GM18873 (cell line): Measurements from ENCODE around the gene TSFM.
"Not testable (repeated sequence)": the region's sequence is repeated elsewhere in the genome, so short reads cannot be mapped to it uniquely, and the experiment has no call there.

Source experiments
- ATAC-seq: cut with Tn5 transposase; IDR thresholded peaks from one replicate; pipeline ENCODE4 v1.9.1; 2021; ENCODE audit warnings: mild to moderate bottlenecking, moderate library complexity, moderate number of reproducible peaks; ENCODE audit not compliant: unreplicated experiment, low FRiP score

Gene TSFM

GRCh38 chr12:57761391-57761998 is 21.1 kb upstream of the TSFM start:
- no peak for ATAC-seq

DNA sequence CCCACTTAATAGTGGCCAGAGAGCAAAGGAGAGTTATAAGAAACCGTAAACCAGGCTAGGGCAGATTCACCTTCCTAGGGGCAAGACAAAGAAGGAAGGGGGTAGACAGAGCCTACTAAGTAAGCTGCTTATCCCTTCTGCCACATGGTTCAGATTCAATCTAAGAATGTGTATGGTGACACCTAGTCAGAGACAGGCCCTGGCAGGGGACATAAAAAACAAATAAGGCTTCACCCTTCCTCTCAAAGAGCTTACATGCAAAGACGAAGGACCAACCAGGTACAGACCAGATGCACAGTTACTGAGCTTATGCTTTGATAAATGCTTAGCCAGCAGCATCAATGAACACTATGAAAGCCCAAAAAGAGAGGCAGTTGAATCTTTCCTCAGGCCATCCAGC is 20.1 kb upstream of the TSFM start:
- ATAC-seq: no peak

DNA sequence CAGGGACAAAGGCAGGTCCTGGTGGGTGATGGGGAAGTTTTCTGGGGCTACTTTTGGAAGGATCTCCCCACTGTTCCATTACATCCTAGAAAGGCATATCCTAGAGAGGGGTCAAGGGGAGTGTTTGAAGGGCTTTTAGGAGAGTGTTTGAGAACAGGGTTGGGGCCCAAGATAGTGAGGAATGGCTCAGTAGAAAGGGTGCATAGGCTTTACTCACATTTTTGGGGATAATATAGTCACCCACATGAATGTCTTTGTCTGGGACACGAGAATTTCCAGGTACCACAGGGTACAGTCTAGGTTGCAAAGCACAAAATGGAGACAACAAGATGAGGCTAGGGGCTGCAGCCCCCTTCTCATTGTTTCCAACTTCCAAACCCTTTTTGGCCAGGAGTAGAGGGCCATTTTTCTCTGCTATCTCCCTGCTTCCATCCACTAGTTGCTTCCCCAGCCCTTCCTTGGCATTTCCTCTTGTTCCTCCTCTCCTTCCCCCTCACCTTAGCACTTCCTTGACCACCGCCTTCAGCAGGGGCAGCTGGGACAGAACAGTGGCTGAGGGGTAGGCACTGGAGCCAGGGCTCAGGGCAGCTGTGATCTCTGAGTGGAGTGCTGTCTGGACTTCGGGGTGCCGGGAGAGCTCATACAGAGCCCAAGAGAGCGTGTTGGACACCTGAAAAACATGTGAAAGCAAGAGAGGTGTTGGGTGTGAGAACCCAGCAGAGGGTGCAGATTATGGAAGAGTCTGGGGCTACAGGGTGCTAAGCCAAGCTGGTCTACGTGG is 18.5 kb upstream of the TSFM start:
- ATAC-seq: no peak

- ATAC-seq: no peak
Measured at GRCh38 chr12:57764662-57765002, 18.0 kb upstream of the TSFM start.

DNA sequence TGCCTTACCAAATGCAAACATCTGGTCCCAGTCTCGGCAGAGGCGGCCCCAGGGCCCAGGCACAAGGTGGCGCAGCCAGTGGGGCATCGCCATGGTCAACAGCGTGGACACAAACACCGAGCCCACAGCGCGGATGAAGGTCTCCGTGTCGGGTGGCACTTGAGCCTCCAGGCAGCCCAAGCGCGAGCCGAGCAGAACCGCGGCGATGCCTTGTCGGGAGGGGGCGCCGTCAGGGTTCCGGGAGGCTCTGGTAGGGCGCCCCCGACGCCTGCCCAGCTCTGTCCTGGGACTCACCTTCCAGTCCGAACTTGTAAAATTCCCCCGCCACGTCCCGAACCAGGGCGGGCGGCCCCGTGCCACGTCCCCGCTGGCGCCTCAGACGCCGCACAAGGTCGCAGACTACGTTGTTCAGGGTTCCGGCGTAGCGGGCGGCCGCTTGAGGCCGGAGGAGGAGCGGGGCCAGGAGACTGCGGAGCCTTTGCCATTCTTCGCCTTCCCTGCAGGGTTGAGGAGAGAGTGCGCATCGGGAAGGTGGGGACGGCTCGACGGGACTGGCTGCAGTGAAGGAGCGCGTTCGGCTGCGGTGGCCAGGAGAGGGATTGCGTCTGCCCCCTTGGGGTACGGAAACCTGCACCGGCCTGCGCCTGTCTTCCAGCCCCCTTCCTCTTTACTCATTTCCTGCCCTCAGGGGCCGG is 17.4 kb upstream of the TSFM start:
- no peak for ATAC-seq

GRCh38 chr12:57765698-57766463 is 16.7 kb upstream of the TSFM start:
- ATAC-seq: no peak

- ATAC-seq: no peak
Measured at GRCh38 chr12:57766464-57767304, 15.9 kb upstream of the TSFM start, which contains the start of gene CYP27B1. Gene CYP27B1, minus strand, starts transcription at chr12:57767078. Its CDS starts 37 bp downstream, at chr12:57767041.

- no peak for ATAC-seq
Measured at GRCh38 chr12:57767305-57767698, 15.3 kb upstream of the TSFM start.

DNA sequence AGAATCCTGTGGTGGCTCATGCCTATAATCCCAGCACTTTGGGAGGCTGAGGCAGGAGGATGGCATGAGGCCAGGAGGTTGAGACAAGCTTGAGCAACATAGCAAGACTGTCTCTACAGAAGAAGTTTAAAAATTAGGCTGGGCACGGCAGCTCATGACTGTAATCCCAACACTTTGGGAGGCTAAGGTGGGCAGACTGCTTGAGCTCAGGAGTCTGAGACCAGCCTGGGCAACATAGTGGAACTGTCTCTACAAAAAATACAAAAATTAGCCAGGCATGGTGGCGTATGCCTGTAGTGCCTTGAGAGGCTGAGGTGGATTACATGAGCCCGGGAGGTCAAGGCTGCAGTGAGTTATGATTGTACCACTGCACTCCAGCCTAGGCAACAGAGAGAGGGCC is 14.7 kb upstream of the TSFM start:
- no peak for ATAC-seq

DNA sequence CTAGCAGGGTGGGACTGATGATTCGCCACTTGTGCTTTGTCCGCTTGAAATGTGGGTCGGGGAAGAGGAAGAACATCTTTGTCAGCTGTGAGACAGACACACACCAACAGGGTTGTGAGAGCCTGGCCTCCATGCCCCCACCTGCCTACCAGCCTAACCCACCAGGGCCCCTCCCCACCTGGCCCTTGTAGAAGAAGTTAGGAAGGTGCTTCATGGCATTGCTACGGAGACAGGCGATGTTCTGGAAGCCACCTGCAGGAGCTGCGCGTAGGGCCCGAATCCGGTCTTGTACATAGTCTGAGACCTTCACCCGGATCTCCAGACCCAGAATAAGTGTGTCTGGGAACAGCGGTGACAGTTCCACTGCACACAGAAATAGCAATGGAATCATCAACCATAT is 13.0 kb upstream of the TSFM start:
- no peak for ATAC-seq

- ATAC-seq: no peak
Measured at GRCh38 chr12:57770734-57771133, 11.9 kb upstream of the TSFM start.

DNA sequence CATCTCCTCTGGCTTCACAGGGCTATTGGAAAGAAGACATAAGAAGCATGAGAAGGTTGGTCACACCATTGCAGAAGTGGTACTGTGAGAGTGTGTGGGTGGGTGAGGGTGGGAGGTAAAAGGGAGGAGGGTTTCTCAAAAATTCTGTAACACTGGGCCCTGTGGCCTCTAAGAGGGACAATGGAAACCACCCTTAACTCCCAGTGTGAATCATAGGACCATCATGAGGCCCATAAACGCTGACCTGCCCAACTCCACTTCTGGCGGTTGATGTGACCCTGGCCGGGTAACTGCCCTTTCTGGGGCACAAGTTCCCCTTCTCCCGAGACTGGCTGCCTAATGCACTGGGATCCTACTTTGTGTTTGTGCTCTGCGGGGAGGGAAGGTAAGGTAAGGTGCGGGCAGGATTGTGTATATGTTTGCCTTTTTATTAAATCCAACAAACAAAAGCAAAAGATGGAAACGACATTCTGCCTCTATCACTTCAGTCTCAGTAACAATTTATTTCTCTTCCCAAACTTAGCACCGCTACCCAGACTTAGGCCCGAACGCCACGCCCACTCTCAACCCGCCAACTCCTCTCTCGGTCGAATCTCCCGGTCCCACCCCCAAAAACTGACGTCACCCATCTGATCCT is 11.2 kb upstream of the TSFM start:
- peak; percentile 74 for ATAC-seq

- ATAC-seq: peak; percentile 82
Measured at GRCh38 chr12:57771873-57772428, 10.6 kb upstream of the TSFM start, which contains the start of gene METTL1. Gene METTL1, minus strand, starts transcription at chr12:57772105. Its CDS starts 22 bp downstream, at chr12:57772083.

- no peak for ATAC-seq
Measured at GRCh38 chr12:57772429-57773322, 9.9 kb upstream of the TSFM start, which contains the start of gene EEF1AKMT3. Gene EEF1AKMT3, plus strand, starts transcription at chr12:57772614. Its CDS starts 111 bp downstream, at chr12:57772725.

DNA sequence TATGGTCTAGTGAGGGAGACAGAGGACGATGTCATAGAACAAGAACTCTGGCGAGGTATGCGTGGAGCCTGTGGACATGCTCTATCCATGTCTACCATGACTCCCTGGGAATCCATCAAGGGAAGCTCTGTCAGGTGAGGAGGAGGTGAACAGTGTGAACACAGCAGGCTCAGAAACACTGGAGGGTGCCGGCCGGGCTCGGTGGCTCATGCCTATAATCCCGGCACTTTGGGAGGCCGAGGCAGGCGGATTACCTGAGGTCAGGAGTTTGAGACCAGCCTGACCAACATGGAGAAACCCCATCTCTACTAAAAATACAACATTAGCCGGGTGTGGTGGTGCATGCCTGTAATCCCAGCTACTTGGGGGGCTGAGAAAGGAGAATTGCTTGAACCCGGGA is 8.0 kb upstream of the TSFM start:
- not testable (repeated sequence) for ATAC-seq

DNA sequence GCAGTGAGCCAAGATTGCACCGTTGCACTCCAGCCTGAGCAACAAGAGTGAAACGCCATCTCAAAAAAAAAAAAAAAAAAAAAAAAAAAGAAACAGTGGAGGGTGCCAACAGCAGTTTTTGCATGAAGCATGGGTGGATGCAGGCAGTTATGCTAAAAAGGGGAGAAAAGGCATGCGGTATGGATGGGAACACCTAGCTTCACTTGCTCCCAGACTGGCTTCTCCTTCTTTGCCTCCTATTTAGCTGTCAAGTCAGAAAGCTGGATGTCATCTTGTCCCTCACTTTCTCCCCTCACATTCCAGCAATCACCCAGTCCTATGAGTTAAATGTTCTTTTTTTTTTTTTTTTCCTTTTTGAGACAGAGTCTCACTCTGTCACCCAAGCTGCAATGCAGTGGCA is 7.5 kb upstream of the TSFM start:
- no peak for ATAC-seq

DNA sequence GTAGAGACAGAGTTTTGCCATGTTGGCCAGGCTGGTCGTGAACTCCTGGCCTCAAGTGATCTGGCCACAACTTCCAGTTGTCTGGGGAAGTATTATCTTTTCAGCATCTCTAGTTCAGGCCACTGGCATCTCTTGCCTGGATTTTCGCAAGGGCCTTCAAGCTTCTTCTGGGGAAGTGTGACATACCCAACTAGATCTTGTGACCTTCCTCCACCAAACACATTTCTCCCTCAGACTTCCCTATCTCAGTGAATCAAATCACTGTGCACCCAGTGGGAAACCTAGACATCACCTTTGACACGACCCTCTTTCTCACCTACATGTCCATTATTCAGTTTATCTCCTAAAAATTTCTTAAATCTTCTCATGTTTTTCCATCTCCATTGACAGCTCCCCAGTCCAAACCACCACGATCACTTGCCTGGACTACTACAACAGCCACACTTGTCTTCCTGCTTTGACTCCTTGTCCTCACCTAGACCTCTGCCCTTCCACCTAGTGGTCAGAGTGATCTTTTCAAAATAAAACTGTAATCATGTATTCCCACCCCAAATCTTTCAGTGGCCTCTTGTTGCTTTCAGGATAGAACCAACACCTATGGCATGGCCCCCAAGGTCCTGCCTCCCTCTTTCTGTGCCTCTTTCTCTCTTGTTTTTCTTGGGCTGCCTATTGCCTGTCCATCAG is 6.9 kb upstream of the TSFM start:
- no peak for ATAC-seq

GRCh38 chr12:57776247-57776587 is 6.4 kb upstream of the TSFM start:
- ATAC-seq: no peak
